Thyroid gland (tissue), 4 donors: ENCODE results near the gene FBRSL1. TPM values are rescaled to one million over a fixed set of nuclear protein-coding genes. Genes with fewer than 3 reads are reported as not detected.

ENCODE experiments used
- DNase-seq, 2 donors: peaks; one replicate each; pipeline ENCODE4 v3.0.0-alpha.2; 2019
- H3K27ac ChIP-seq, 3 donors: fragments of 200-600 bp; sonication (generic); 1 replicate in 2 of 3; 2 replicates in 1 of 3; pipeline ENCODE4 v1.5.1; 2016 to 2019; ENCODE audit warnings: mild to moderate bottlenecking in 1 of 3, moderate library complexity in 1 of 3
- H3K27me3 ChIP-seq: fragments of 200-600 bp; sonication (generic); one replicate; pipeline ENCODE4 v1.5.1; 2019
- H3K36me3 ChIP-seq, 2 donors: fragments of 200-600 bp; sonication (generic); one replicate each; pipeline ENCODE4 v1.5.1; 2016 to 2019
- H3K4me1 ChIP-seq, 2 donors: fragments of 200-600 bp; sonication (generic); one replicate each; pipeline ENCODE4 v1.5.1; 2017 to 2019
- H3K4me3 ChIP-seq, 3 donors: fragments of 200-600 bp; sonication (generic); replicated peaks in 1 of 3; 1 replicate in 2 of 3; 2 replicates in 1 of 3; pipeline ENCODE4 v1.5.1; 2016; ENCODE audit warnings: mild to moderate bottlenecking in 1 of 3
- H3K9me3 ChIP-seq: fragments of 200-600 bp; sonication (generic); one replicate; pipeline ENCODE4 v1.5.1; 2017
- POLR2A ChIP-seq, 2 donors: fragments of 450-650 bp; IDR thresholded peaks; one replicate each; pipeline ENCODE4 v1.6.1; 2017; ENCODE audit warnings: antibody characterized with exemption in 2 of 2, mild to moderate bottlenecking in 2 of 2, moderate library complexity in 1 of 2
- WGBS, 2 donors: methylation state at CpG; one replicate each; pipeline ENCODE4 v1.1.5; 2017; 5-methylcytosine and 5-hydroxymethylcytosine counted together
- intact Hi-C: fragments of 100-400 bp; cut with DNase I; formaldehyde crosslinking; loops from one replicate; pipeline ENCODE4 v1.15.1; 2023
- total RNA-seq, 4 donors: library from RNA; depleted of rRNA; stranded (reverse); fragments of >200 nt; gene quantifications; one replicate each; pipeline ENCODE4 v1.2.3, GENCODE V29; 2016
- TF ChIP-seq, protein P1 (sequence below), 6 experiments: fragments of 200-600 bp in 3 of 6; fragments of 450-650 bp in 3 of 6; sonication (generic) in 3 of 6; IDR thresholded peaks; one replicate each; pipeline ENCODE4 v1.5.1; 2016 to 2019; ENCODE audit warnings: antibody characterized with exemption in 6 of 6, mild to moderate bottlenecking in 2 of 6, inconsistent platforms in 1 of 6, moderate library complexity in 1 of 6

Gene FBRSL1
- total RNA-seq, 4 donors from 2014 or later, result 9.2 to 19.7 (median 12.0) TPM

DNA sequence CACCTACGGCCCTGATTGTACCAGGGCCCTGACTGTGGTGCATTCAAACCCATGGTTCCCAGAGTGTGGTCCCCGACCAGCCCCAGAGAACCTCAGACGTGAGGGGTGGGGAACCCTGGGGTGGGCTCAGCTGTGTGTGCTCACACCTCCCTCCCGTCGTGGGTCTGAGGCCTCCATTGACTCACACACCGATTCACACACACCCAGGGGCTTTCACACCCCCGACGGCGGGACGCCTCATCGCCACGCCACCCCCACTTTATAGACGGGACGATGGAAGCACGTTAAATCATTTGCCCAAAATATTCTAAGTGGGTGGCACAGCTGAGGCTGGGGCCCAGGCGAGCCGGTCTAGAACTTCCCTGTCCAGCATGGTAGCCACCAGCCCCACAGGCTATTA, 3.4 kb upstream of the FBRSL1 start:
- TF ChIP-seq POLR2A (IDR thresholded peaks at IDR 0.05), result no peak
- TF ChIP-seq, protein P1, sequence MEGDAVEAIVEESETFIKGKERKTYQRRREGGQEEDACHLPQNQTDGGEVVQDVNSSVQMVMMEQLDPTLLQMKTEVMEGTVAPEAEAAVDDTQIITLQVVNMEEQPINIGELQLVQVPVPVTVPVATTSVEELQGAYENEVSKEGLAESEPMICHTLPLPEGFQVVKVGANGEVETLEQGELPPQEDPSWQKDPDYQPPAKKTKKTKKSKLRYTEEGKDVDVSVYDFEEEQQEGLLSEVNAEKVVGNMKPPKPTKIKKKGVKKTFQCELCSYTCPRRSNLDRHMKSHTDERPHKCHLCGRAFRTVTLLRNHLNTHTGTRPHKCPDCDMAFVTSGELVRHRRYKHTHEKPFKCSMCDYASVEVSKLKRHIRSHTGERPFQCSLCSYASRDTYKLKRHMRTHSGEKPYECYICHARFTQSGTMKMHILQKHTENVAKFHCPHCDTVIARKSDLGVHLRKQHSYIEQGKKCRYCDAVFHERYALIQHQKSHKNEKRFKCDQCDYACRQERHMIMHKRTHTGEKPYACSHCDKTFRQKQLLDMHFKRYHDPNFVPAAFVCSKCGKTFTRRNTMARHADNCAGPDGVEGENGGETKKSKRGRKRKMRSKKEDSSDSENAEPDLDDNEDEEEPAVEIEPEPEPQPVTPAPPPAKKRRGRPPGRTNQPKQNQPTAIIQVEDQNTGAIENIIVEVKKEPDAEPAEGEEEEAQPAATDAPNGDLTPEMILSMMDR (IDR thresholded peaks at IDR 0.05), result no peak
- H3K27ac ChIP-seq, result no peak overlapping the region
- intact Hi-C loops, result loop anchor here (5.0 kb wide), 1 partner anchor 201 kb away; the partner anchor contains the start of genes POLE and PXMP2
- no peaks in the 10 kb centered on the region for H3K27me3 ChIP-seq
- H3K4me1 ChIP-seq, result peaks cover 7 to 8% of the 10 kb centered on the region in 2 donors
- DNase-seq, result no peak
- no peaks in the 10 kb centered on the region for H3K9me3 ChIP-seq
- H3K4me3 ChIP-seq, result no peak overlapping the region
- 86 to 88% methylated on average over 17 of the region's 17 CpGs for WGBS, 2 donors
- no peaks in the 10 kb centered on the region for H3K36me3 ChIP-seq

DNA sequence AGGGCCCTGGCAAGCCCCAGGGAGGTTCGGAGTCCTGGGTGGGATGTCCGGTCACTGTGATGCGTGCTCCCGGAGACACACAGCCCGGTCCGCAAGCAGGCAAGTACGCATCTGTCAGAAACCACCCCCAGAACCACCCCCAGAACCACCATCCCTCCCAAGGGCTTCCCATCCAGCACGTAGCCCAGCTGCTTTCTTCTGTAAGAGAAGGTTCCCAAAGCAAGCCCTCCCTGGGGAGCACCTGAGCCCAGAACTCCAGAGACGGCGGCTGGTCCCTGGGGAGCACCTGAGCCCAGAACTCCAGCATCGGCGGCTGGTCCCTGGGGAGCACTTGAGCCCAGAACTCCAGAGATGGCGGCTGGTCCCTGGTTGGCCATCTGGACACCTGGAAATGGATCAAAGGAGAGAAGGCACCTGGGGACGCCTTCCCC, 2.6 kb upstream of the FBRSL1 start:
- Histone ChIP-seq H3K27ac (no peak overlapping the region), H3K27me3 (no peaks in the 10 kb centered on the region), H3K36me3 (no peaks in the 10 kb centered on the region), H3K4me1 (peaks cover 15% of the 10 kb centered on the region in 2 donors), H3K4me3 (no peak overlapping the region), H3K9me3 (no peaks in the 10 kb centered on the region)
- DNase-seq, result no peak
- intact Hi-C loops, result loop anchor here (5.0 kb wide), 1 partner anchor 200 kb away; the partner anchor contains the start of genes POLE and PXMP2
- 83 to 93% methylated on average over 8 to 14 of the region's 14 CpGs for WGBS, 2 donors
- TF ChIP-seq POLR2A (IDR thresholded peaks at IDR 0.05), result no peak
- TF ChIP-seq, protein P1 (IDR thresholded peaks at IDR 0.05), result no peak

DNA sequence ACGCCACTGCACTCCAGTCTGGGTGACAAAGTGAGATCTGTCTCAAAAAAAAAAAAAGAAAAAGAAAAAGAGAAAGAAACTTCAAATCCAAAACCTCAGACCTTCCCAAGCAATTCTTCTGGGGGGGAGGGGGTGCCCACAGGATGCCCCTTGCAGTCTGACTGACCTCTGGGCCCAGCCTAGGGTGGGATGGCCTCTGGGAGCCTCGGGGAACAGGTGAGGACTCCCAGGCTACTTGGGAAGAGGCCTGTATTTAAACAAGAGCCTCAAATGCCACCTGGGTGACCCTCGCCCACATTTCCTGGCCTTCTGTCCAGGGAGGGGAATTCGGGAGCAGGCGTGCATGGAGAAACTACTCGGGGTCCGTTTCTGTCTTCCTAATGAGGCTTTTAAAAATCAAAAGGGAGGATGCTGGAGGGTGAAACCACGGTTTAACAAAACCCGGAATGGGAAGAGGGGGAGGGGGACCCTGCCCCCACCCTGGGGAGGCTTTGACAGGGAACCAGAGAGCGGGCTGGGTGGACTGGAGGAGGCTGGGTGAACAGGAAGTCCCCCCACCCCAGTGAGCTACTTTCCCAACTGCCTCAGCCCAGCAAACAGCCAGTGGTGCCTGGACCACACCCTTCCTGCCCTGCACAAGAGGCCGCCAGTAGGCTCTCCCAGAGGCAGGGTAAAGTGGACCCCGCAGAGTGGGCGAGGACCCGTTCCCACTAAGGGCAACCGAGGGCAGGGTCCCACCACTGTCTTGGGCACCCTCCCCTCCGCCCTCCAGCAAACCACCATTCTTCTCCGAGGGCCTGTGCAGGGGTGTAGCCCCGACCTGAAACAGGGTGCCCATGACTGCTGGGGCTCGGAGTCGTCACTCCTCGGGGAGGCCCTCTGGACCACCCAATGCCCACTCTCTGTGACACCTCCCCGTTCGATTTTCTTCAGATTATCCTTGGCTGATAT, 1.5 kb upstream of the FBRSL1 start:
- no peaks in the 10 kb centered on the region for H3K36me3 ChIP-seq
- WGBS, 2 donors, result 53 to 65% methylated on average over 16 to 22 of the region's 23 CpGs
- intact Hi-C loops, result loop anchor here (5.0 kb wide), 1 partner anchor 199 kb away; the partner anchor contains the start of genes POLE and PXMP2

DNA sequence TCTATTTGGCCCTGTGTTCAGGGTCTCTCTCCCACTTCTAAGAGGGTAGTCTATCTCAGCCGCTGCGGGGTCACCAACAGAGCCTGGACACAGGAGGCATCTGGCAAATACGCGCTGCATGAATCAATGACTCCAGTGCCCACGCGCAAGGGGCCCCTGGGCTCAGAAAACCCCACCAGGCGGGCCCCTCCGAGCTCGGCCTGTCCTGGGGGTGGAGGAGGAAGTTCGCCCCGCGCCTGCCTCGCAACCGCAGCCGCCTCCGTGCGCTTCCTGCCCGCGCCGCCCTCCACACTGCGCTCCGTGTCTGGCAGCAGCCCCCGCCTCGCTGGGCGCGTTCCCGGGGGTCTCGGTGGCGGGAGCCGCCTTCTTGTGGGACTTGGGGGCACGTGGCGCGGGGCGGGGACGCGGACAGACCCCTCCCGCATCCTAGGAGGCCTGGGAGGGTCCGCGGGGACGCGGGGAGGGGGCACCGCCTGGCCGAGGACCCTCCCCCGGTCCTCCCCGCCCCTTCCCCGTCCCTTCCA, 811 bp upstream of the FBRSL1 start:
- intact Hi-C loops, result loop anchor here (5.0 kb wide), 1 partner anchor 198 kb away; the partner anchor contains the start of genes POLE and PXMP2
- Histone ChIP-seq H3K4me3 (peak overlapping the region; percentile 10 to 86 (median 75)), H3K27me3 (no peaks in the 10 kb centered on the region), H3K27ac (peak overlapping the region in 2 of 3 donors; percentile 41 to 74), H3K4me1 (peaks cover 25 to 33% of the 10 kb centered on the region in 2 donors), H3K36me3 (no peaks in the 10 kb centered on the region), H3K9me3 (no peaks in the 10 kb centered on the region)
- peak in 1 of 2 donors; percentile 33 for DNase-seq
- 9% methylated on average over 4 to 23 of the region's 46 CpGs for WGBS, 2 donors
- TF ChIP-seq POLR2A (IDR thresholded peaks at IDR 0.05), result no peak
- TF ChIP-seq, protein P1 (IDR thresholded peaks at IDR 0.05), result no peak

More for the DNA sequence above, 1.5 kb upstream of the FBRSL1 start:
- peaks cover 18 to 25% of the 10 kb centered on the region in 2 donors for H3K4me1 ChIP-seq
- peak overlapping the region in 1 of 3 donors; percentile 41 for H3K27ac ChIP-seq
- no peaks in the 10 kb centered on the region for H3K27me3 ChIP-seq
- TF ChIP-seq POLR2A (IDR thresholded peaks at IDR 0.05), result no peak
- TF ChIP-seq, protein P1 (IDR thresholded peaks at IDR 0.05), result no peak
- no peak for DNase-seq
- no peaks in the 10 kb centered on the region for H3K9me3 ChIP-seq
- peak overlapping the region in 1 of 3 donors; percentile 75 for H3K4me3 ChIP-seq
